Stomach (tissue), 4 donors: ENCODE data around the gene CADM3.

ENCODE experiments used
- POLR2AphosphoS5 ChIP-seq, 3 donors: sonication (generic); formaldehyde crosslinking; IDR thresholded peaks; one replicate each; pipeline ENCODE4 v1.6.1; 2016; ENCODE audit warnings: antibody characterized with exemption in 3 of 3
- TF ChIP-seq, protein P1 (sequence below), 7 experiments: fragments of 450-650 bp in 4 of 7; fragments of 200-600 bp in 3 of 7; sonication (generic) in 3 of 7; IDR thresholded peaks; one replicate each; pipeline ENCODE4 v1.5.1; 2016 to 2019; ENCODE audit warnings: antibody characterized with exemption in 7 of 7, control low read depth in 2 of 7, mild to moderate bottlenecking in 1 of 7

DNA sequence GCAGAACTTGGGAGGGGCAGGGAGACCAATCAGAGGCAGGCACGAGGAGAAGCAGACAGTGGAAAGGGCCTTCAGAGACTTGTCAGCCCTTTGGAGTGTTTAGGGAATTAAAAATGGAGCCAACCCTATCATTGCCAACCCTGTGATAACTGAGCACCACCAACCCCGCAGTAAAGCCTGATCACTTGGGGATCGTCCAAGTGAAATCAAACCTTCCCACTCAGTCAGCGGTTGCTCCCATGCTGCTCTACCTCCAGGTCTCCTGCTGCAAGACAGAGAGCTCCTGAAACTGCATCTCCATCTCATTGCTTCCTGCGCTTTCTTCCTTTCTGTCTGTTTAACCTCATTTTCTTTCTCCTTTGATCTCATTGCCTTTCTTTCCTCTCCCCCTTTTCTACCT, 28.5 kb downstream of the CADM3 start:
- TF ChIP-seq POLR2AphosphoS5 (IDR thresholded peaks at IDR 0.05) = no peak
- TF ChIP-seq, protein P1, sequence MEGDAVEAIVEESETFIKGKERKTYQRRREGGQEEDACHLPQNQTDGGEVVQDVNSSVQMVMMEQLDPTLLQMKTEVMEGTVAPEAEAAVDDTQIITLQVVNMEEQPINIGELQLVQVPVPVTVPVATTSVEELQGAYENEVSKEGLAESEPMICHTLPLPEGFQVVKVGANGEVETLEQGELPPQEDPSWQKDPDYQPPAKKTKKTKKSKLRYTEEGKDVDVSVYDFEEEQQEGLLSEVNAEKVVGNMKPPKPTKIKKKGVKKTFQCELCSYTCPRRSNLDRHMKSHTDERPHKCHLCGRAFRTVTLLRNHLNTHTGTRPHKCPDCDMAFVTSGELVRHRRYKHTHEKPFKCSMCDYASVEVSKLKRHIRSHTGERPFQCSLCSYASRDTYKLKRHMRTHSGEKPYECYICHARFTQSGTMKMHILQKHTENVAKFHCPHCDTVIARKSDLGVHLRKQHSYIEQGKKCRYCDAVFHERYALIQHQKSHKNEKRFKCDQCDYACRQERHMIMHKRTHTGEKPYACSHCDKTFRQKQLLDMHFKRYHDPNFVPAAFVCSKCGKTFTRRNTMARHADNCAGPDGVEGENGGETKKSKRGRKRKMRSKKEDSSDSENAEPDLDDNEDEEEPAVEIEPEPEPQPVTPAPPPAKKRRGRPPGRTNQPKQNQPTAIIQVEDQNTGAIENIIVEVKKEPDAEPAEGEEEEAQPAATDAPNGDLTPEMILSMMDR (IDR thresholded peaks at IDR 0.05) = no peak
